HepG2 (cell line): ENCODE data around the gene PKD2L1. TPM values are rescaled to one million over a fixed set of nuclear protein-coding genes. Genes with fewer than 3 reads are reported as not detected.

Experiments
- ARNTL ChIP-seq: sonication (generic); formaldehyde crosslinking; IDR thresholded peaks from 2 replicates; pipeline ENCODE4 v1.4.0; 2020; ENCODE audit warnings: mild to moderate bottlenecking, missing genetic modification reagents
- DR1 ChIP-seq: sonication (generic); formaldehyde crosslinking; IDR thresholded peaks from 2 replicates; pipeline ENCODE4 v1.8.0; 2021; ENCODE audit warnings: mild to moderate bottlenecking, missing genetic modification reagents, inconsistent platforms
- DRAP1 ChIP-seq: IDR thresholded peaks from 2 replicates; pipeline ENCODE4 v1.6.1; 2016; ENCODE audit warnings: missing genetic modification reagents, missing compliant biosample characterization
- GATAD1 ChIP-seq: IDR thresholded peaks from 2 replicates; pipeline ENCODE4 v1.6.1; 2016; ENCODE audit warnings: missing genetic modification reagents, missing compliant biosample characterization
- HINFP ChIP-seq: sonication (generic); formaldehyde crosslinking; IDR thresholded peaks from 2 replicates; pipeline ENCODE4 v1.4.0; 2020; ENCODE audit warnings: low read depth, mild to moderate bottlenecking, missing genetic modification reagents
- HOXA5 ChIP-seq: sonication (generic); formaldehyde crosslinking; IDR thresholded peaks from 2 replicates; pipeline ENCODE4 v1.4.0; 2020; ENCODE audit warnings: missing genetic modification reagents
- HOXD1 ChIP-seq: sonication (generic); formaldehyde crosslinking; IDR thresholded peaks from 2 replicates; pipeline ENCODE4 v1.5.0; 2020; ENCODE audit warnings: missing genetic modification reagents
- IRF1 ChIP-seq: sonication (generic); formaldehyde crosslinking; IDR thresholded peaks from 2 replicates; pipeline ENCODE4 v1.4.0; 2020; ENCODE audit warnings: low read depth, mild to moderate bottlenecking, missing genetic modification reagents
- KAT7 ChIP-seq: IDR thresholded peaks from 2 replicates; pipeline ENCODE4 v1.6.1; 2018; ENCODE audit warnings: borderline replicate concordance, missing compliant biosample characterization
- KAT8 ChIP-seq: IDR thresholded peaks from 2 replicates; pipeline ENCODE4 v1.6.1; 2016; ENCODE audit warnings: missing genetic modification reagents, missing compliant biosample characterization
- POGZ ChIP-seq: sonication (generic); formaldehyde crosslinking; IDR thresholded peaks from 2 replicates; pipeline ENCODE4 v1.4.0; 2020; ENCODE audit warnings: mild to moderate bottlenecking, missing genetic modification reagents
- PTBP1 ChIP-seq: fragments of 200-400 bp; formaldehyde crosslinking; IDR thresholded peaks from 2 replicates; pipeline ENCODE4 v1.6.1; 2018; ENCODE audit warnings: low read length, low read depth; ENCODE audit not compliant: poor library complexity, severe bottlenecking
- SRY ChIP-seq: sonication (generic); formaldehyde crosslinking; IDR thresholded peaks from 2 replicates; pipeline ENCODE4 v1.8.0; 2022; ENCODE audit warnings: mild to moderate bottlenecking, missing genetic modification reagents
- THRA ChIP-seq: sonication (generic); formaldehyde crosslinking; IDR thresholded peaks from 2 replicates; pipeline ENCODE4 v1.4.0; 2020; ENCODE audit warnings: missing genetic modification reagents, borderline replicate concordance
- ZMYM2 ChIP-seq: sonication (generic); formaldehyde crosslinking; IDR thresholded peaks from 2 replicates; pipeline ENCODE4 v1.8.0; 2022; ENCODE audit warnings: mild to moderate bottlenecking, missing genetic modification reagents
- ZNF34 ChIP-seq: sonication (generic); formaldehyde crosslinking; IDR thresholded peaks from 2 replicates; pipeline ENCODE4 v1.4.0; 2020; ENCODE audit warnings: mild to moderate bottlenecking, missing genetic modification reagents, borderline replicate concordance
- ZNF383 ChIP-seq: sonication (generic); formaldehyde crosslinking; IDR thresholded peaks from 2 replicates; pipeline ENCODE4 v1.4.0; 2020; ENCODE audit warnings: missing genetic modification reagents, mild to moderate bottlenecking, borderline replicate concordance
- ZNF431 ChIP-seq: sonication (generic); formaldehyde crosslinking; IDR thresholded peaks from 2 replicates; pipeline ENCODE4 v1.9.0; 2022; ENCODE audit warnings: missing genetic modification reagents, low read depth, mild to moderate bottlenecking, borderline replicate concordance
- ZNF878 ChIP-seq: sonication (generic); formaldehyde crosslinking; IDR thresholded peaks from 2 replicates; pipeline ENCODE4 v1.8.1; 2023; ENCODE audit warnings: mild to moderate bottlenecking, missing genetic modification reagents, moderate library complexity
- ZSCAN12 ChIP-seq: sonication (generic); formaldehyde crosslinking; IDR thresholded peaks from 2 replicates; pipeline ENCODE4 v1.9.0; 2021; ENCODE audit warnings: mild to moderate bottlenecking, missing genetic modification reagents
- polyA plus RNA-seq, 8 experiments: library from polyadenylated mRNA; depleted of rRNA in 3 of 8; stranded (reverse) in 7 of 8; unstranded in 1 of 8; fragments of >200 nt; fragmentation: Illumina TruSeq in 4 of 8; extraction: Trizol in 4 of 8; gene quantifications; 2 replicates each; pipeline versions ENCODE4 v1.2.1 to v1.2.3, GENCODE V29; 2011 to 2016; ENCODE audit warnings: low read depth in 4 of 8, missing spikeins in 1 of 8, mixed read lengths in 1 of 8; ENCODE audit not compliant: insufficient read depth in 1 of 8
- total RNA-seq, 5 experiments: library from RNA; depleted of rRNA; stranded (reverse); fragments of >200 nt; fragmentation: Illumina TruSeq; extraction: Trizol; gene quantifications; 2 replicates each; pipeline ENCODE4 v1.2.3, GENCODE V29; 2016; ENCODE audit warnings: low read depth in 1 of 5
- TF ChIP-seq, protein P1 (sequence below), 2 experiments: IDR thresholded peaks; 2 replicates each; pipeline ENCODE4 v1.6.1; 2011 to 2012; ENCODE audit warnings: low read length in 2 of 2, borderline replicate concordance in 1 of 2, low read depth in 1 of 2, mild to moderate bottlenecking in 1 of 2, moderate library complexity in 1 of 2

Gene PKD2L1
- total and polyA plus RNA-seq, 2 of the 13 experiments (the other 11 are each of a cell fraction or from before 2014, with no cell fraction given) = 0.07 to 0.15 TPM

DNA sequence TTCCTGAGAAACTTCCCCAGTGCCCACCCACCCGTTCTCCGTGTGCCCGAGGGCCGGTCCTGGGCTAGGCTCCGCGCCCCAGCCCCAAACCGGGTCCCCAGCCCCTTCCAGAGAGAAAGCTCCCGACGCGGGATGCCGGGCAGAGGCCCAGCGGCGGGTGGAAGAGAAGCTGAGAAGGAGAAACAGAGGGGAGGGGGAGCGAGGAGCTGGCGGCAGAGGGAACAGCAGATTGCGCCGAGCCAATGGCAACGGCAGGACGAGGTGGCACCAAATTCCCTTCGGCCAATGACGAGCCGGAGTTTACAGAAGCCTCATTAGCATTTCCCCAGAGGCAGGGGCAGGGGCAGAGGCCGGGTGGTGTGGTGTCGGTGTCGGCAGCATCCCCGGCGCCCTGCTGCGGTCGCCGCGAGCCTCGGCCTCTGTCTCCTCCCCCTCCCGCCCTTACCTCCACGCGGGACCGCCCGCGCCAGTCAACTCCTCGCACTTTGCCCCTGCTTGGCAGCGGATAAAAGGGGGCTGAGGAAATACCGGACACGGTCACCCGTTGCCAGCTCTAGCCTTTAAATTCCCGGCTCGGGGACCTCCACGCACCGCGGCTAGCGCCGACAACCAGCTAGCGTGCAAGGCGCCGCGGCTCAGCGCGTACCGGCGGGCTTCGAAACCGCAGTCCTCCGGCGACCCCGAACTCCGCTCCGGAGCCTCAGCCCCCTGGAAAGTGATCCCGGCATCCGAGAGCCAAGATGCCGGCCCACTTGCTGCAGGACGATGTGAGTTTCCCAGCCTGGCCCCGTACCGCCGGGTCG is 16.9 kb upstream of the PKD2L1 start, which contains the start of gene SCD (continued):
- TF ChIP-seq, protein P1, sequence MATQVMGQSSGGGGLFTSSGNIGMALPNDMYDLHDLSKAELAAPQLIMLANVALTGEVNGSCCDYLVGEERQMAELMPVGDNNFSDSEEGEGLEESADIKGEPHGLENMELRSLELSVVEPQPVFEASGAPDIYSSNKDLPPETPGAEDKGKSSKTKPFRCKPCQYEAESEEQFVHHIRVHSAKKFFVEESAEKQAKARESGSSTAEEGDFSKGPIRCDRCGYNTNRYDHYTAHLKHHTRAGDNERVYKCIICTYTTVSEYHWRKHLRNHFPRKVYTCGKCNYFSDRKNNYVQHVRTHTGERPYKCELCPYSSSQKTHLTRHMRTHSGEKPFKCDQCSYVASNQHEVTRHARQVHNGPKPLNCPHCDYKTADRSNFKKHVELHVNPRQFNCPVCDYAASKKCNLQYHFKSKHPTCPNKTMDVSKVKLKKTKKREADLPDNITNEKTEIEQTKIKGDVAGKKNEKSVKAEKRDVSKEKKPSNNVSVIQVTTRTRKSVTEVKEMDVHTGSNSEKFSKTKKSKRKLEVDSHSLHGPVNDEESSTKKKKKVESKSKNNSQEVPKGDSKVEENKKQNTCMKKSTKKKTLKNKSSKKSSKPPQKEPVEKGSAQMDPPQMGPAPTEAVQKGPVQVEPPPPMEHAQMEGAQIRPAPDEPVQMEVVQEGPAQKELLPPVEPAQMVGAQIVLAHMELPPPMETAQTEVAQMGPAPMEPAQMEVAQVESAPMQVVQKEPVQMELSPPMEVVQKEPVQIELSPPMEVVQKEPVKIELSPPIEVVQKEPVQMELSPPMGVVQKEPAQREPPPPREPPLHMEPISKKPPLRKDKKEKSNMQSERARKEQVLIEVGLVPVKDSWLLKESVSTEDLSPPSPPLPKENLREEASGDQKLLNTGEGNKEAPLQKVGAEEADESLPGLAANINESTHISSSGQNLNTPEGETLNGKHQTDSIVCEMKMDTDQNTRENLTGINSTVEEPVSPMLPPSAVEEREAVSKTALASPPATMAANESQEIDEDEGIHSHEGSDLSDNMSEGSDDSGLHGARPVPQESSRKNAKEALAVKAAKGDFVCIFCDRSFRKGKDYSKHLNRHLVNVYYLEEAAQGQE (IDR thresholded peaks at IDR 0.05; ENCODE audit: borderline replicate concordance in 1 of 2, low read depth in 1 of 2, low read length in 2 of 2) = no peak; a peak in 1 of 4 replicates
- TF ChIP-seq KAT7 (no peak; the same call in 1 of the 2 replicates), HINFP (peak; percentile 65; the same call in 1 of the 2 replicates), ZNF34 (CRISPR knock-in tag) (no peak), THRA (CRISPR knock-in tag) (no peak), ZNF878 (CRISPR knock-in tag) (no peak), PTBP1 (no peak), HOXA5 (CRISPR knock-in tag) (0 out of 2 replicates have a peak, but pooled peaks have one; percentile 4), HOXD1 (no peak), ZNF431 (CRISPR knock-in tag) (peak; percentile 86), IRF1 (CRISPR knock-in tag) (no peak), GATAD1 (CRISPR knock-in tag) (0 out of 2 replicates have a peak, but pooled peaks have one; percentile 19), POGZ (CRISPR knock-in tag) (peak; percentile 80), SRY (peak; percentile 3; the same call in 1 of the 2 replicates), KAT8 (CRISPR knock-in tag) (peak; percentile 55), ZSCAN12 (CRISPR knock-in tag) (no peak), DRAP1 (peak; percentile 95), ARNTL (0 out of 2 replicates have a peak, but pooled peaks have one; percentile 4), ZNF383 (no peak), DR1 (CRISPR knock-in tag) (peak; percentile 83), ZMYM2 (CRISPR knock-in tag) (no peak)
